ENCODE results near the gene LMOD3. TPM values are rescaled to one million over a fixed set of nuclear protein-coding genes. Genes with fewer than 3 reads are reported as not detected.

Gene LMOD3
- total RNA-seq, 2 experiments from 2014 or later, result not detected

DNA sequence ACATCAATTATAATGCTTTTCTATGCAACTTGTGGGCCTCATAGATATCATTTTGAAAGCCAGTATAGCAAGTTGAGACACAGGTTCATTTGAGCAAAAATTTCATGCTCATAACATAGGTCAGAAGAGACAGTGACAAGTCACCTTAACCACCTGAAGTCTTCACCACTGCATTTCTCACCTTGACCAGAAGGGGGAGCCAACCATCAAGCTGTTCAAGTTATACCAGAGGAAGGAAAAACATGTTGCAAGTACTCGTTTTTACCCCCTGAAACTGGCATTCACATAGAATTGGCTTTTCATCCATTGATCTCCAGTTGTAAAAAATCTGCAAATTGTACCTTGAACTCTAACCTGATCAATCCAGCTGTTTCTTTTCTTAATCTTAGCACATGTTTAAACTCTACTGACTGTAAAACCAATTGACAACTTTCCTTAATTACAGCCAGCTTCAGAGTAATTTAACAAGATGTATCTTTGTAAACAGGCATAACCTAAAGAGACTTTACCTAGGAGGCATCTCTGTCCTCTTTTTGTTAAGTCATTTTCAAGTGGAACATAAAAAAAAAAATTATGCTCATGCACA, 1.4 kb downstream of the LMOD3 start:
- Mint-ChIP-seq H3K27ac (no peak overlapping the region), H3K4me1 (peaks cover 5% of the 10 kb centered on the region), H3K36me3 (ENCODE audit: low read depth) (no peaks in the 10 kb centered on the region), H3K27me3 (no peaks in the 10 kb centered on the region), H3K9me3 (no peaks in the 10 kb centered on the region), H3K4me3 (no peak overlapping the region)
- CTCF ChIA-PET, result interaction anchor here (0.5 to 5.0 kb wide), 36 partner anchors 10 to 549 kb away, joined by 3 to 58 read pairs (median 4); partner anchors contain the start of gene EOGT
- POLR2A ChIA-PET, result interaction anchor here (1.1 to 1.4 kb wide), 2 partner anchors 56 to 185 kb away, joined by 3 read pairs; no protein-coding TSS in a partner anchor
- DNase-seq, result peak; percentile 83

DNA sequence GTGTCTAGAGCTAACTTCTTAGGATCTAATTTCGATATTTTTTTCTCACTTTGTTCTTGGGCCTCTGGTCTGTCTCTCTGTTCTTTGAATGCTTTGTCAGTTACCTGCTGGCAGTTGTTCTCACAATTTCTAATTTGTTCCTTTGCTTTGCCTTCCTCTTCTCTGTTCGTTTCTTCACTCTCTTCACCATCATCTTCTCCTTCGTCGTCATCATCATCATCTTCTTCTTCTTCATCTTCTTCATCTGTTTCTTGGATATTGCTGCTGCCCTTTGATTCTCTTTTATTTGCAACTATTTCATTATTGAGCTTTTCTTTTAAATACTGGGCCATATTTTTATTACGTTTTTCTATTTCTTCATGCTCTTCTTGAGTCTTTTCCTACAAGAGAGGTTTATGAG, 2.7 kb downstream of the LMOD3 start:
- Mint-ChIP-seq H3K4me1 (peaks cover 5% of the 10 kb centered on the region), H3K9me3 (no peaks in the 10 kb centered on the region), H3K4me3 (no peak overlapping the region), H3K27me3 (no peaks in the 10 kb centered on the region), H3K36me3 (ENCODE audit: low read depth) (no peaks in the 10 kb centered on the region), H3K27ac (no peak overlapping the region)
- CTCF ChIA-PET, result interaction anchor here (0.7 to 5.0 kb wide), 9 partner anchors 14 to 552 kb away, joined by 3 to 58 read pairs (median 8); partner anchors contain the start of genes EOGT and FRMD4B
- POLR2A ChIA-PET, result interaction anchor here (1.7 kb wide), 1 partner anchor 31 kb away, joined by 6 read pairs; no protein-coding TSS in a partner anchor
- DNase-seq, result no peak

DNA sequence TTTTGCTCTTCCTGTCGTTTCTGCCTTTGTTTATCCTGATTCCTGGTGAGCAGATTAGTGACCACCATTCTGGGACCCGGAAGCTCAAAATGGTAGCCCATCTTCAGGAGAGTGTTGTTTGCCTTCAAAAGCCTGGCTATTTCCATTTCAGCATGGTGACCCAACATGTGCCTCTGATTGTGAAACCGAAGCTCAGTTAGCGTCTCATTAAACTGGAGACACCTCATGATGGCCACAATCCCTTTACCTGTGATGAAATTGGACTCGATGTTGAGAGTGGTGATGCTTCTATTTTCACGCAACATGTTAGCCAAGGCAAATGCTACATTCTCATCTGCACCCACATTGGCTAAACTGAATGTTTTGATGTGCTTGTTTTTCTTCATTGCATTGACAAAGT, 3.3 kb downstream of the LMOD3 start:
- Mint-ChIP-seq H3K27ac (no peak overlapping the region), H3K36me3 (ENCODE audit: low read depth) (no peaks in the 10 kb centered on the region), H3K4me3 (no peak overlapping the region), H3K9me3 (no peaks in the 10 kb centered on the region), H3K27me3 (no peaks in the 10 kb centered on the region), H3K4me1 (peaks cover 5% of the 10 kb centered on the region)
- ChIA-PET CTCF (interaction anchor here (1.2 to 5.0 kb wide), 5 partner anchors 13 to 552 kb away, joined by 4 to 35 read pairs (median 8); partner anchors contain the start of gene EOGT), POLR2A (interaction anchor here (1.7 kb wide), 1 partner anchor 30 kb away, joined by 6 read pairs; no protein-coding TSS in a partner anchor)
- DNase-seq, result no peak

GRCh38 chr3:69118555-69118954, 3.8 kb downstream of the LMOD3 start:
- Mint-ChIP-seq H3K4me3 (no peak overlapping the region), H3K4me1 (peaks cover 5% of the 10 kb centered on the region), H3K27ac (no peak overlapping the region), H3K27me3 (no peaks in the 10 kb centered on the region), H3K9me3 (no peaks in the 10 kb centered on the region), H3K36me3 (ENCODE audit: low read depth) (no peaks in the 10 kb centered on the region)
- POLR2A ChIA-PET, result no interaction called here
- no peak for DNase-seq
- CTCF ChIA-PET, result interaction anchor here (0.9 to 5.0 kb wide), 3 partner anchors 13 to 188 kb away, joined by 3 to 33 read pairs (median 8); no protein-coding TSS in a partner anchor

DNA sequence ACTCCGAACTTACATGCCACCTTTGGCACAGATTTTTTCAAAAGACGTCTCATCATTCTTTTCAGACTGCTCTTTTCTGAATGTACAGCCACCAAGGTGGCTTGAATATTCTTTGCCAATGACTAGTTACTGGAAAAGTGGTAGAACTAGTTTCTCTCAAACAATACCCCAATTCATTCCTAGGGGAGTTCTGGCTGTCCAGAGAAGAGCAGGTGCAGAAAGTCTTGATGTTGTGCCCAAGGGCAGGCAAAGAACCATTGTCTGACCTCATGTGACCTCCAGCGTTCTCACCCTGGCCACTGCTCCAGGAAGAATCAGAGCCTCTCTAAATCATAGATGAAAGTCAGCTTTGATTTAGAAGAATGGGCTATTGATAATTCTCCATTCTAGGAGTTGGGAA, 5.5 kb downstream of the LMOD3 start:
- H3K4me1 Mint-ChIP-seq, result peaks cover 5% of the 10 kb centered on the region
- DNase-seq, result no peak
- no peak overlapping the region for H3K4me3 Mint-ChIP-seq
- H3K27me3 Mint-ChIP-seq, result no peaks in the 10 kb centered on the region
- POLR2A ChIA-PET, result no interaction called here
- no peaks in the 10 kb centered on the region for H3K9me3 Mint-ChIP-seq
- no peaks in the 10 kb centered on the region for H3K36me3 Mint-ChIP-seq (ENCODE audit: low read depth)
- CTCF ChIA-PET, result interaction anchor here (5.0 kb wide), 1 partner anchor 45 kb away, joined by 33 read pairs; no protein-coding TSS in a partner anchor
- H3K27ac Mint-ChIP-seq, result no peak overlapping the region

DNA sequence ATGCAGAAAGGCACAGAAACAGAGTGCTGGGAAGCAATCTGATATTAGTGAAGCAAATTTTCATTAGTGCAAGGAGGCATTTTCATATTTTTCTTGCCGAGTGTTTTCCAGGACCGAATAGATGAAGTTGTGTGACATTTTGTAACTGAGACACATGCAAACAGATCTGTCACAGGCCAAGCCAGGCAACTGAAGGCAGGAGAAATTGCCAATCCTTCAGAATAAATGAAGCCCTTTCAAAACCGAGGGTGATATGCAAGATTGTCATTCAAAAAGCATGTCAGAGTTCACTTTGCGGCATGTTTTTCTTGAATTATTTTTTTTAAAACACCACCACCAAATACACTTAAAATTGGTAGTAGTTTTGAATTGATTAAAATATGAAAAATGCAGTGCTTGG, 6.2 kb downstream of the LMOD3 start:
- no peaks in the 10 kb centered on the region for H3K36me3 Mint-ChIP-seq (ENCODE audit: low read depth)
- H3K4me3 Mint-ChIP-seq, result no peak overlapping the region
- ChIA-PET POLR2A (no interaction called here), CTCF (no interaction called here)
- no peak for DNase-seq
- H3K27ac Mint-ChIP-seq, result no peak overlapping the region
- no peaks in the 10 kb centered on the region for H3K9me3 Mint-ChIP-seq
- no peaks in the 10 kb centered on the region for H3K27me3 Mint-ChIP-seq
- H3K4me1 Mint-ChIP-seq, result peaks cover 4% of the 10 kb centered on the region

GRCh38 chr3:69115731-69116130, 6.7 kb downstream of the LMOD3 start:
- no peak overlapping the region for H3K4me3 Mint-ChIP-seq
- ChIA-PET POLR2A (no interaction called here), CTCF (no interaction called here)
- no peaks in the 10 kb centered on the region for H3K9me3 Mint-ChIP-seq
- H3K27me3 Mint-ChIP-seq, result no peaks in the 10 kb centered on the region
- DNase-seq, result no peak
- peaks cover under 1% of the 10 kb centered on the region for H3K4me1 Mint-ChIP-seq
- H3K36me3 Mint-ChIP-seq (ENCODE audit: low read depth), result no peaks in the 10 kb centered on the region
- no peak overlapping the region for H3K27ac Mint-ChIP-seq

DNA sequence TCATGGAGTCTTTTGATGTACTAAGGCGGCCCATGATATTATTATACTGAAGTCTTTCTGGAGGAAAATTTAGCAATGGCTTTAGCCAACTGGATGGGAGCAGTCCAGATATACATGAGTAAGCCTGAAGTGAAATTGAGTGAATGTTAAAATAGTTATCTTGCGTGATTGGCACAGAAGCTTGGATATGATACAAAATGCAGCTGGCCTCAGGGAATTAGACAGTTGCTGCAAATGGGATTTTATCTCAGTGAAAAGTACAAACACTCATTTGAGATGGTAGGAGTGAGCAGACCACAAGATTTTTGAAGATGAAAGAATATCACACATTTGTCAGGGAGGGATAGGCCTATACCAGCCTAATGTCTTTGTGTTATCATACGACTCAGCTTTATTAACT, 8.9 kb downstream of the LMOD3 start:
- H3K4me1 Mint-ChIP-seq, result no peaks in the 10 kb centered on the region
- H3K27me3 Mint-ChIP-seq, result no peaks in the 10 kb centered on the region
- no peak overlapping the region for H3K27ac Mint-ChIP-seq
- H3K4me3 Mint-ChIP-seq, result no peak overlapping the region
- DNase-seq, result no peak
- CTCF ChIA-PET, result interaction anchor here (0.8 to 1.0 kb wide), 2 partner anchors 86 to 193 kb away, joined by 3 read pairs; no protein-coding TSS in a partner anchor
- no peaks in the 10 kb centered on the region for H3K36me3 Mint-ChIP-seq (ENCODE audit: low read depth)
- H3K9me3 Mint-ChIP-seq, result no peaks in the 10 kb centered on the region
- POLR2A ChIA-PET, result interaction anchor here (1.2 to 1.4 kb wide), 2 partner anchors 8 to 22 kb away, joined by 4 to 5 read pairs; no protein-coding TSS in a partner anchor

DNA sequence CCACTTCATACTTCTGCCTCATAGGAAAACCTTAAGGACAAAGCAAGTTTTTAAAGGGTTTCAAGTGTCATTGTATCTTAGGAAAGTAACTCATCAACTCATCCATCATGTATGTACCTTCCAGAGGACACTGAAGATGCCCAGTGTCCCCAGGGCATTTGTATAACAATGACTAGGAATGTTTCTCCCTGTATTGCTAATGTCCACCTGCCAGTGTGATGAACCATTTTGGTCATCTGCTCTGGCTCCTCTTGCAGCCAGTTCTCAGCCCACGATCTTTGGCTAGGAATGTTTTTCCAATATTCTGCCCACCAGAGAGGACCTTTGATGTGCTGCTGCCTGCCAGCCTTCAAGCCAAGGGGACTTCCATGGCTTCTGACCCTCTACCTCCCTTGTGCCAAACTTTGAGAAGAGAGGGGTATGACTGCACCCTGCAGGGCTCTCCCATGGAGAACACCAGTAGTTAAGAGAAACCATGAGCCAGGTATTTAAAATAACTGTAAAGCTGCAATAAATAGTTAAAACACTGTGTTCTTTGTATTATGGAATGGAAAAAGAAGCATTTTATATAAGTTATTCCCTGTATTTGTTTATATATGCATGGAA, 11.4 kb downstream of the LMOD3 start:
- ChIA-PET CTCF (no interaction called here), POLR2A (no interaction called here)
- Mint-ChIP-seq H3K4me1 (no peaks in the 10 kb centered on the region), H3K27me3 (no peaks in the 10 kb centered on the region), H3K27ac (no peak overlapping the region), H3K4me3 (no peak overlapping the region), H3K9me3 (no peaks in the 10 kb centered on the region), H3K36me3 (ENCODE audit: low read depth) (peaks cover 3% of the 10 kb centered on the region)
- no peak for DNase-seq

- no peaks in the 10 kb centered on the region for H3K27me3 Mint-ChIP-seq
- no peak overlapping the region for H3K27ac Mint-ChIP-seq
- ChIA-PET CTCF (interaction anchor here (1.3 to 6.0 kb wide), 3 partner anchors 12 to 197 kb away, joined by 4 to 35 read pairs (median 5); partner anchors contain the start of gene LMOD3), POLR2A (interaction anchor here (1.2 to 1.4 kb wide), 2 partner anchors 11 to 13 kb away, joined by 4 to 5 read pairs; no protein-coding TSS in a partner anchor)
- H3K36me3 Mint-ChIP-seq (ENCODE audit: low read depth), result peaks cover 25% of the 10 kb centered on the region
- DNase-seq, result no peak
- no peak overlapping the region for H3K4me3 Mint-ChIP-seq
- H3K4me1 Mint-ChIP-seq, result peaks cover 13% of the 10 kb centered on the region
- no peaks in the 10 kb centered on the region for H3K9me3 Mint-ChIP-seq
Observed at GRCh38 chr3:69108811-69109210, 13.6 kb downstream of the LMOD3 start.

DNA sequence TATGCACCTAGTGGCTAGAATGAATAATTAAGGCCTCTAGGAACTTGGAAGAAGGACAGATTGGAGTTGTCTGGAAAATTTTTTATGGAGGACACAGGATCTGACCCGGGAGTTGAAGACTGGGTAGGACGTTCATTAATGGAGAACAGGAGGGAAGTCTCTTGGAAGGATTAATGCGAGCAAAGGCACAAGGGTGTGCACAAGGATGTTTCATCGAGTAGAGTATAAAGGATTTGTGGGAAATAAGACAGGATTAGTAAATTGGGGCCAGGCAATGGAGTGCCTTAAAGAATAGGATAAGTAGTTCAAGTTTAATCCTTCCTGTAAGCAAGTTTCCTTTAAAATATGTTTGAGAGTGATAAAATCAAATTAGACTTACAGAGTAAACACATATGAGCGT, 14.6 kb downstream of the LMOD3 start:
- POLR2A ChIA-PET, result no interaction called here
- Mint-ChIP-seq H3K27me3 (no peaks in the 10 kb centered on the region), H3K4me3 (no peak overlapping the region), H3K4me1 (peaks cover 22% of the 10 kb centered on the region), H3K36me3 (ENCODE audit: low read depth) (peaks cover 34% of the 10 kb centered on the region), H3K9me3 (no peaks in the 10 kb centered on the region), H3K27ac (no peak overlapping the region)
- CTCF ChIA-PET, result interaction anchor here (6.0 kb wide), 1 partner anchor 13 kb away, joined by 35 read pairs; the partner anchor contains the start of gene LMOD3
- DNase-seq, result no peak

- Mint-ChIP-seq H3K9me3 (no peaks in the 10 kb centered on the region), H3K27ac (no peak overlapping the region), H3K36me3 (ENCODE audit: low read depth) (peaks cover 54% of the 10 kb centered on the region), H3K4me3 (no peak overlapping the region), H3K4me1 (peaks cover 38% of the 10 kb centered on the region), H3K27me3 (no peaks in the 10 kb centered on the region)
- ChIA-PET CTCF (interaction anchor here (0.7 to 6.0 kb wide), 3 partner anchors 11 to 16 kb away, joined by 3 to 35 read pairs (median 4); partner anchors contain the start of gene LMOD3), POLR2A (interaction anchor here (1.0 to 3.0 kb wide), 6 partner anchors 8 to 53 kb away, joined by 3 to 16 read pairs (median 4); partner anchors contain the start of genes ARL6IP5 and TMF1)
- DNase-seq, result no peak
Observed at GRCh38 chr3:69105320-69105719, 17.1 kb downstream of the LMOD3 start.

GRCh38 chr3:69104586-69104985, 17.8 kb downstream of the LMOD3 start:
- Mint-ChIP-seq H3K27me3 (no peaks in the 10 kb centered on the region), H3K36me3 (ENCODE audit: low read depth) (peaks cover 60% of the 10 kb centered on the region), H3K27ac (peak overlapping the region; percentile 49), H3K9me3 (no peaks in the 10 kb centered on the region), H3K4me3 (no peak overlapping the region), H3K4me1 (peaks cover 41% of the 10 kb centered on the region)
- CTCF ChIA-PET, result interaction anchor here (6.0 kb wide), 1 partner anchor 17 kb away, joined by 35 read pairs; the partner anchor contains the start of gene LMOD3
- POLR2A ChIA-PET, result interaction anchor here (1.0 to 3.0 kb wide), 7 partner anchors 9 to 53 kb away, joined by 3 to 16 read pairs (median 5); partner anchors contain the start of genes ARL6IP5 and TMF1
- no peak for DNase-seq

Measured in activated CD4-positive, alpha-beta memory T cell treated with anti-CD3 and anti-CD28 coated beads, Interleukin-2, amount 10 ng/mL, durations not matched to agents 7 days and 5 days (primary cell).